ENCODE measurements around the gene AP3S1.

The AP3S1 gene

GRCh38 chr5:115936031-115936430 is 94.3 kb downstream of the AP3S1 start:
- Histone ChIP-seq H3K4me3 (ENCODE audit: low read depth in 1 of 2, low read length in 1 of 2) (no peak overlapping the region), H3K27ac (no peak overlapping the region), H3K4me1 (ENCODE audit: control insufficient read depth in 1 of 2, insufficient read depth in 1 of 2, low read depth in 1 of 2, low read length in 1 of 2) (peaks cover 9 to 12% of the 10 kb centered on the region in 2 experiments), H3K36me3 (no peaks in the 10 kb centered on the region), H3K9me3 (no peaks in the 10 kb centered on the region), H3K27me3 (no peaks in the 10 kb centered on the region)
- no peak for TF ChIP-seq CTCF (IDR thresholded peaks at IDR 0.05)

- Histone ChIP-seq H3K27me3 (no peaks in the 10 kb centered on the region), H3K9me3 (no peaks in the 10 kb centered on the region), H3K4me1 (ENCODE audit: control insufficient read depth in 1 of 2, insufficient read depth in 1 of 2, low read depth in 1 of 2, low read length in 1 of 2) (peaks cover 14 to 19% of the 10 kb centered on the region in 2 experiments), H3K27ac (no peak overlapping the region), H3K4me3 (ENCODE audit: low read depth in 1 of 2, low read length in 1 of 2) (no peak overlapping the region), H3K36me3 (no peaks in the 10 kb centered on the region)
- no peak for TF ChIP-seq CTCF (IDR thresholded peaks at IDR 0.05)
These were observed 97.3 kb downstream of the AP3S1 start for GRCh38 chr5:115939059-115939458.

- Histone ChIP-seq H3K36me3 (no peaks in the 10 kb centered on the region), H3K9me3 (no peaks in the 10 kb centered on the region), H3K4me3 (ENCODE audit: low read depth in 1 of 2, low read length in 1 of 2) (no peak overlapping the region), H3K4me1 (ENCODE audit: control insufficient read depth in 1 of 2, insufficient read depth in 1 of 2, low read depth in 1 of 2, low read length in 1 of 2) (peaks cover 14 to 19% of the 10 kb centered on the region in 2 experiments), H3K27ac (no peak overlapping the region), H3K27me3 (no peaks in the 10 kb centered on the region)
- TF ChIP-seq CTCF (IDR thresholded peaks at IDR 0.05): no peak
These were observed 98.5 kb downstream of the AP3S1 start for GRCh38 chr5:115940080-115940810.

- no peak for TF ChIP-seq CTCF (IDR thresholded peaks at IDR 0.05)
- H3K36me3 ChIP-seq: no peaks in the 10 kb centered on the region
- H3K4me1 ChIP-seq (ENCODE audit: control insufficient read depth in 1 of 2, insufficient read depth in 1 of 2, low read depth in 1 of 2, low read length in 1 of 2): peaks cover 14 to 19% of the 10 kb centered on the region in 2 experiments
- no peaks in the 10 kb centered on the region for H3K27me3 ChIP-seq
- H3K9me3 ChIP-seq: no peaks in the 10 kb centered on the region
- peak overlapping the region in 1 of 2 experiments; percentile 45 for H3K4me3 ChIP-seq (ENCODE audit: low read depth in 1 of 2, low read length in 1 of 2)
- H3K27ac ChIP-seq: peak overlapping the region; percentile 55
These were observed 99.4 kb downstream of the AP3S1 start for GRCh38 chr5:115941051-115941675.

GRCh38 chr5:115944501-115944900 is 102.8 kb downstream of the AP3S1 start:
- Histone ChIP-seq H3K27me3 (no peaks in the 10 kb centered on the region), H3K27ac (no peak overlapping the region), H3K4me1 (ENCODE audit: control insufficient read depth in 1 of 2, insufficient read depth in 1 of 2, low read depth in 1 of 2, low read length in 1 of 2) (peaks cover 32 to 36% of the 10 kb centered on the region in 2 experiments), H3K4me3 (ENCODE audit: low read depth in 1 of 2, low read length in 1 of 2) (no peak overlapping the region), H3K9me3 (no peaks in the 10 kb centered on the region), H3K36me3 (no peaks in the 10 kb centered on the region)
- no peak for TF ChIP-seq CTCF (IDR thresholded peaks at IDR 0.05)
